GM19035 (cell line): ENCODE results near the gene PLIN4.
"Not testable (repeated sequence)": the region's sequence is repeated elsewhere in the genome, so short reads cannot be mapped to it uniquely, and the experiment has no call there.

ENCODE experiments used
- ATAC-seq: cut with Tn5 transposase; IDR thresholded peaks from one replicate; pipeline ENCODE4 v1.9.1; 2021; ENCODE audit not compliant: unreplicated experiment

The PLIN4 gene

GRCh38 chr19:4518345-4519171 lies at the start of gene PLIN4:
Gene PLIN4 (minus strand): TSS chr19:4518486. CDS start chr19:4518272, 214 bp downstream.
- ATAC-seq: no peak

- ATAC-seq: no peak
Observed at GRCh38 chr19:4567584-4568071, 49.3 kb upstream of the PLIN4 start.

- no peak for ATAC-seq
Observed at GRCh38 chr19:4566402-4567051, 48.2 kb upstream of the PLIN4 start.

- not testable (repeated sequence) for ATAC-seq
Observed at GRCh38 chr19:4563562-4563961, 45.3 kb upstream of the PLIN4 start.

GRCh38 chr19:4562085-4562484 lies 43.8 kb upstream of the PLIN4 start:
- not testable (repeated sequence) for ATAC-seq

- ATAC-seq: no peak
Observed at GRCh38 chr19:4559569-4559968, 41.3 kb upstream of the PLIN4 start, which contains the start of gene SEMA6B. Gene SEMA6B (minus strand): TSS chr19:4559684. CDS start chr19:4558457, 1,227 bp downstream.

GRCh38 chr19:4557971-4558941 lies 40.0 kb upstream of the PLIN4 start:
- ATAC-seq: no peak

GRCh38 chr19:4557144-4557970 lies 39.1 kb upstream of the PLIN4 start:
- ATAC-seq: no peak

- ATAC-seq: no peak
Observed at GRCh38 chr19:4556597-4557127, 38.4 kb upstream of the PLIN4 start.

- ATAC-seq: no peak
Observed at GRCh38 chr19:4555657-4556561, 37.6 kb upstream of the PLIN4 start.

- ATAC-seq: no peak
Observed at GRCh38 chr19:4554717-4555116, 36.4 kb upstream of the PLIN4 start.

- no peak for ATAC-seq
Observed at GRCh38 chr19:4553775-4554174, 35.5 kb upstream of the PLIN4 start.

- no peak for ATAC-seq
Observed at GRCh38 chr19:4553092-4553695, 34.9 kb upstream of the PLIN4 start.

- no peak for ATAC-seq
Observed at GRCh38 chr19:4552525-4552819, 34.2 kb upstream of the PLIN4 start.

GRCh38 chr19:4550479-4551050 lies 32.3 kb upstream of the PLIN4 start:
- ATAC-seq: no peak

GRCh38 chr19:4550018-4550417 lies 31.7 kb upstream of the PLIN4 start:
- no peak for ATAC-seq

- ATAC-seq: no peak
Observed at GRCh38 chr19:4548238-4548584, 29.9 kb upstream of the PLIN4 start.
